Endothelial cell of hepatic sinusoid (primary cell): ENCODE measurements around the gene DSP.

Experiments
- in situ Hi-C: cut with HindIII; loops from 2 replicates; pipeline ENCODE4 v1.10.0; 2017; ENCODE audit warnings: low sequenced_read_pairs

The DSP gene

GRCh38 chr6:7636151-7636550 lies 94.7 kb downstream of the DSP start:
- in situ Hi-C loops = no loop called here
